ENCODE measurements around the gene INSC. TPM values are rescaled to one million over a fixed set of nuclear protein-coding genes. Genes with fewer than 3 reads are reported as not detected.

Gene INSC
- total and polyA plus RNA-seq, 2 experiments from 2014 or later, result 0.97 to 1.5 TPM

DNA sequence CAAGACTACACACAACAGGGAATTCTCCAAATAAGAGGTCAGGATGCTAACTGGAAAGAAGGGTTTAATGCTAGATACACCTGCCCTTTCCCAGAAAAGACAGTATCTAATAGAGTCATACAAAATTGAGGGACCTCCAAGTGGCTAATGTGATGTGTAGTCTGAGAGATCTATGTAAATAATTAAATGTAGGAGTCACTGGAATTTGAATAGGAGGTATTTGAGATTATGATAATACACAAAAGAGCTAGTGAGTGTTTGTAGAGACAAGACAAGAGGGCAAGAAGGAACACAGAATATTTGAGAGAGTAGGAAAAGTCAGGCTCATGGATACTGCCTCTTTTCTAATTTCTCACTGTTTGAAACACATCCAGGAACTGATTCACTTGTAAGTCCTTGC is 15.5 kb upstream of the INSC start:
- no peak for ATAC-seq

DNA sequence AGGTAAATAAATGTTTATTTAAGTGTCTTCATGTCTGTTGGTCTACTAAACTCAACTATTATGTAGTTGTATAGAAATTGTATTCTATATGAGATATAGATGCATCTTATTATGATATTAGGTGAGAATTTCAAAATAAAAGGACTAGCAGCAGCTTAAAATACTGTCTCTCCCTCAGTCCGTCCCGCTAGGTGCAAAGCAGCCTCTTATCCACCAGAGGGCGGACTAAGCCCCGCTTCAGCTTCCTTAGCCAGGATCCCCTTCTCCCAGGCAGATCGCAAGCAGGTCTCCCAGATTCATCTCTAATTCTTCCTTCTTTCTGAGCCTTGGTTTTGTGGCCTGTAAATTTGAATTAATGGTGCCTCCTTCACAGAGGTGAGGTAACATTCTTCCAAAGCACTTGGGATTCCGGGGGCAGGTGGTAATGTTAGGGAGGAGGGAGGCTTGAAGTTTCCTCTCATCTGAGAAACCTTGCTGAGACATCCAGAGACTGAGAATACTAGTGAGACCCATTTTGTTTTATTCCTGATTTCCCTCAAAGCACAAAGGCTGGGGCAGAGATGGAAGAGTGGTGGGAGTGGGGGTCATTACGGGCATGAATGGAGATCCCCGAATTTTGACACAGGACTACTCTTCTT is 13.5 kb upstream of the INSC start:
- Histone ChIP-seq H3K4me1 (ENCODE audit: insufficient read depth) (no peaks in the 10 kb centered on the region), H2AFZ (no peak overlapping the region), H3K79me2 (replicated peaks; ENCODE audit: insufficient read depth) (no peaks in the 10 kb centered on the region), H3K36me3 (ENCODE audit: insufficient read depth) (no peaks in the 10 kb centered on the region), H3K4me2 (no peak overlapping the region), H3K27me3 (ENCODE audit: insufficient read depth) (no peaks in the 10 kb centered on the region), H3K4me3 (no peak overlapping the region), H3K27ac (ENCODE audit: low read depth) (no peak overlapping the region), H3F3A (replicated peaks; ENCODE audit: low read depth) (no peaks in the 10 kb centered on the region), H3K9me2 (ENCODE audit: insufficient read depth) (peaks cover 10% of the 10 kb centered on the region), H4K20me1 (replicated peaks; ENCODE audit: insufficient read depth) (no peaks in the 10 kb centered on the region)
- DNase-seq (ENCODE audit: low spot score), result peak; percentile 82
- Mint-ChIP-seq H3K36me3 (ENCODE audit: low read depth) (0 out of 3 replicates have a peak, but pooled peaks cover 2% of the 10 kb centered on the region), H3K27me3 (ENCODE audit: insufficient read depth, low read depth, poor library complexity) (peaks cover 2% of the 10 kb centered on the region), H3K27ac (no peak overlapping the region), H3K4me1 (peaks cover 2% of the 10 kb centered on the region; the same call in 2 of the 3 replicates), H3K9me3 (no peaks in the 10 kb centered on the region; the same call in 2 of the 3 replicates), H3K4me3 (no peak overlapping the region)
- peak; percentile 97 for ATAC-seq
- TF ChIP-seq, protein P1, sequence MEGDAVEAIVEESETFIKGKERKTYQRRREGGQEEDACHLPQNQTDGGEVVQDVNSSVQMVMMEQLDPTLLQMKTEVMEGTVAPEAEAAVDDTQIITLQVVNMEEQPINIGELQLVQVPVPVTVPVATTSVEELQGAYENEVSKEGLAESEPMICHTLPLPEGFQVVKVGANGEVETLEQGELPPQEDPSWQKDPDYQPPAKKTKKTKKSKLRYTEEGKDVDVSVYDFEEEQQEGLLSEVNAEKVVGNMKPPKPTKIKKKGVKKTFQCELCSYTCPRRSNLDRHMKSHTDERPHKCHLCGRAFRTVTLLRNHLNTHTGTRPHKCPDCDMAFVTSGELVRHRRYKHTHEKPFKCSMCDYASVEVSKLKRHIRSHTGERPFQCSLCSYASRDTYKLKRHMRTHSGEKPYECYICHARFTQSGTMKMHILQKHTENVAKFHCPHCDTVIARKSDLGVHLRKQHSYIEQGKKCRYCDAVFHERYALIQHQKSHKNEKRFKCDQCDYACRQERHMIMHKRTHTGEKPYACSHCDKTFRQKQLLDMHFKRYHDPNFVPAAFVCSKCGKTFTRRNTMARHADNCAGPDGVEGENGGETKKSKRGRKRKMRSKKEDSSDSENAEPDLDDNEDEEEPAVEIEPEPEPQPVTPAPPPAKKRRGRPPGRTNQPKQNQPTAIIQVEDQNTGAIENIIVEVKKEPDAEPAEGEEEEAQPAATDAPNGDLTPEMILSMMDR (conservative IDR thresholded peaks at IDR 0.05; ENCODE audit: low read depth in 2 of 2), result peak; percentile 92 to 93
- TF ChIP-seq, protein P2, sequence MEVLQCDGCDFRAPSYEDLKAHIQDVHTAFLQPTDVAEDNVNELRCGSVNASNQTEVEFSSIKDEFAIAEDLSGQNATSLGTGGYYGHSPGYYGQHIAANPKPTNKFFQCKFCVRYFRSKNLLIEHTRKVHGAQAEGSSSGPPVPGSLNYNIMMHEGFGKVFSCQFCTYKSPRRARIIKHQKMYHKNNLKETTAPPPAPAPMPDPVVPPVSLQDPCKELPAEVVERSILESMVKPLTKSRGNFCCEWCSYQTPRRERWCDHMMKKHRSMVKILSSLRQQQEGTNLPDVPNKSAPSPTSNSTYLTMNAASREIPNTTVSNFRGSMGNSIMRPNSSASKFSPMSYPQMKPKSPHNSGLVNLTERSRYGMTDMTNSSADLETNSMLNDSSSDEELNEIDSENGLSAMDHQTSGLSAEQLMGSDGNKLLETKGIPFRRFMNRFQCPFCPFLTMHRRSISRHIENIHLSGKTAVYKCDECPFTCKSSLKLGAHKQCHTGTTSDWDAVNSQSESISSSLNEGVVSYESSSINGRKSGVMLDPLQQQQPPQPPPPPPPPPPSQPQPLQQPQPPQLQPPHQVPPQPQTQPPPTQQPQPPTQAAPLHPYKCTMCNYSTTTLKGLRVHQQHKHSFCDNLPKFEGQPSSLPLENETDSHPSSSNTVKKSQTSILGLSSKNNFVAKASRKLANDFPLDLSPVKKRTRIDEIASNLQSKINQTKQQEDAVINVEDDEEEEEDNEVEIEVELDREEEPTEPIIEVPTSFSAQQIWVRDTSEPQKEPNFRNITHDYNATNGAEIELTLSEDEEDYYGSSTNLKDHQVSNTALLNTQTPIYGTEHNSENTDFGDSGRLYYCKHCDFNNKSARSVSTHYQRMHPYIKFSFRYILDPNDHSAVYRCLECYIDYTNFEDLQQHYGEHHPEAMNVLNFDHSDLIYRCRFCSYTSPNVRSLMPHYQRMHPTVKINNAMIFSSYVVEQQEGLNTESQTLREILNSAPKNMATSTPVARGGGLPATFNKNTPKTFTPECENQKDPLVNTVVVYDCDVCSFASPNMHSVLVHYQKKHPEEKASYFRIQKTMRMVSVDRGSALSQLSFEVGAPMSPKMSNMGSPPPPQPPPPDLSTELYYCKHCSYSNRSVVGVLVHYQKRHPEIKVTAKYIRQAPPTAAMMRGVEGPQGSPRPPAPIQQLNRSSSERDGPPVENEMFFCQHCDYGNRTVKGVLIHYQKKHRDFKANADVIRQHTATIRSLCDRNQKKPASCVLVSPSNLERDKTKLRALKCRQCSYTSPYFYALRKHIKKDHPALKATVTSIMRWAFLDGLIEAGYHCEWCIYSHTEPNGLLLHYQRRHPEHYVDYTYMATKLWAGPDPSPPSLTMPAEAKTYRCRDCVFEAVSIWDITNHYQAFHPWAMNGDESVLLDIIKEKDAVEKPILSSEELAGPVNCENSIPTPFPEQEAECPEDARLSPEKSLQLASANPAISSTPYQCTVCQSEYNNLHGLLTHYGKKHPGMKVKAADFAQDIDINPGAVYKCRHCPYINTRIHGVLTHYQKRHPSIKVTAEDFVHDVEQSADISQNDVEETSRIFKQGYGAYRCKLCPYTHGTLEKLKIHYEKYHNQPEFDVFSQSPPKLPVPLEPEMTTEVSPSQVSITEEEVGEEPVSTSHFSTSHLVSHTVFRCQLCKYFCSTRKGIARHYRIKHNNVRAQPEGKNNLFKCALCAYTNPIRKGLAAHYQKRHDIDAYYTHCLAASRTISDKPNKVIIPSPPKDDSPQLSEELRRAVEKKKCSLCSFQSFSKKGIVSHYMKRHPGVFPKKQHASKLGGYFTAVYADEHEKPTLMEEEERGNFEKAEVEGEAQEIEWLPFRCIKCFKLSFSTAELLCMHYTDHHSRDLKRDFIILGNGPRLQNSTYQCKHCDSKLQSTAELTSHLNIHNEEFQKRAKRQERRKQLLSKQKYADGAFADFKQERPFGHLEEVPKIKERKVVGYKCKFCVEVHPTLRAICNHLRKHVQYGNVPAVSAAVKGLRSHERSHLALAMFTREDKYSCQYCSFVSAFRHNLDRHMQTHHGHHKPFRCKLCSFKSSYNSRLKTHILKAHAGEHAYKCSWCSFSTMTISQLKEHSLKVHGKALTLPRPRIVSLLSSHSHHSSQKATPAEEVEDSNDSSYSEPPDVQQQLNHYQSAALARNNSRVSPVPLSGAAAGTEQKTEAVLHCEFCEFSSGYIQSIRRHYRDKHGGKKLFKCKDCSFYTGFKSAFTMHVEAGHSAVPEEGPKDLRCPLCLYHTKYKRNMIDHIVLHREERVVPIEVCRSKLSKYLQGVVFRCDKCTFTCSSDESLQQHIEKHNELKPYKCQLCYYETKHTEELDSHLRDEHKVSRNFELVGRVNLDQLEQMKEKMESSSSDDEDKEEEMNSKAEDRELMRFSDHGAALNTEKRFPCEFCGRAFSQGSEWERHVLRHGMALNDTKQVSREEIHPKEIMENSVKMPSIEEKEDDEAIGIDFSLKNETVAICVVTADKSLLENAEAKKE (CRISPR knock-in tag; IDR thresholded peaks at IDR 0.05), result no peak

More for the DNA sequence above, 15.5 kb upstream of the INSC start:
- DNase-seq (ENCODE audit: low spot score), result no peak
- Mint-ChIP-seq H3K27me3 (ENCODE audit: insufficient read depth, low read depth, poor library complexity) (peaks cover 2% of the 10 kb centered on the region), H3K36me3 (ENCODE audit: low read depth) (0 out of 3 replicates have a peak, but pooled peaks cover 2% of the 10 kb centered on the region), H3K27ac (no peak overlapping the region), H3K9me3 (no peaks in the 10 kb centered on the region; the same call in 2 of the 3 replicates), H3K4me3 (no peak overlapping the region), H3K4me1 (peaks cover 2% of the 10 kb centered on the region; the same call in 2 of the 3 replicates)
- H3K4me1 ChIP-seq (ENCODE audit: insufficient read depth), result no peaks in the 10 kb centered on the region
- H2AFZ ChIP-seq, result no peak overlapping the region
- H3K36me3 ChIP-seq (ENCODE audit: insufficient read depth), result no peaks in the 10 kb centered on the region
- no peaks in the 10 kb centered on the region for H3F3A ChIP-seq (replicated peaks; ENCODE audit: low read depth)
- H3K79me2 ChIP-seq (replicated peaks; ENCODE audit: insufficient read depth), result no peaks in the 10 kb centered on the region
- H3K9me2 ChIP-seq (ENCODE audit: insufficient read depth), result peaks cover 11% of the 10 kb centered on the region
- no peaks in the 10 kb centered on the region for H3K27me3 ChIP-seq (ENCODE audit: insufficient read depth)
- H3K4me3 ChIP-seq, result no peak overlapping the region
- H3K4me2 ChIP-seq, result no peak overlapping the region
- H3K27ac ChIP-seq (ENCODE audit: low read depth), result no peak overlapping the region
- no peaks in the 10 kb centered on the region for H4K20me1 ChIP-seq (replicated peaks; ENCODE audit: insufficient read depth)
- TF ChIP-seq ZNF331 (CRISPR knock-in tag; IDR thresholded peaks at IDR 0.05; ENCODE audit: low read depth) (no peak), POLR2AphosphoS5 (IDR thresholded peaks at IDR 0.05; ENCODE audit: low read depth) (no peak), EZH2 (IDR thresholded peaks at IDR 0.05; ENCODE audit: low read depth, unreplicated experiment) (no peak), NANOG (IDR thresholded peaks at IDR 0.05; ENCODE audit: borderline replicate concordance) (no peak), CREB1 (CRISPR knock-in tag; IDR thresholded peaks at IDR 0.05; ENCODE audit: low read depth) (no peak), EZH2phosphoT487 (IDR thresholded peaks at IDR 0.05; ENCODE audit: unreplicated experiment) (no peak)

Measured in GM23338 (cell line).